HPDE6-E6E7 (cell line): ENCODE results near the gene CRELD1.

Source experiments
- DNase-seq: peaks from one replicate; pipeline ENCODE4 v3.0.0; 2011; ENCODE audit warnings: missing footprints; ENCODE audit errors: extremely low spot score

CRELD1 gene

DNA sequence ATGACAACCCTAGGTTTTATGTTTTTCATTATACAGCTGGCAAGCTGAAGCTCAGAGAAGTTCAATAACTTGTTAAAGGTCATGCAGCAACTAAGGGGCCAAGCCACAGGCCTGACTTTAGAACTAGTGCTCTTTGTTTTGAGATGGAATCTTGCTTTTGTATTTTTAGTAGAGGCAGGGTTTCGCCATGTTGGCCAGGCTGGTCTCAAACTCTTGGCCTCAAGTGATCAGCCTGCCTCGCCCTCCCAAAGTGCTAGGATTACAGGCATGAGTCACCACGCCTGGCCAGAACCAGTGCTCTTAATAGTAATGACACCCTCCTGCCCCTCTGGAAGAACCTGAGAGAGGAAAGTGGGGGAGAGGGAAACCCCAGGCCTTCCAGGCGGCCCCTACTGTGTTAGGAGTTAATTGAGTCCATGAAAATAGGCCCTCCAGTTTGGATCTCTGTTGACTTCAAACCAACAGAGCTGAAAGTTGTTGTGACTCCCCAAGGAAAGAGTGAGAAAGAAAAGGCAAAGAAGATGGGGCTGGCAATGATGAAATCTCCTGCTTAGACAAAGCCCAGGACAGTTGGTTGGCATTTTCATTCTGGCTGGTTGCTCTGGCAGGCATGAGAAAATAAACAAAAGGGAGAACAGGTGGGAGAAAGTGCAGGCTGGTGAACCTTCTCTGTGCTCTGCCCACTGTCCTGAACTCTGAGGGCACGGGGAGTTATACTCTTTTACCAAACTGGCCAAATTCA lies 22.1 kb downstream of the CRELD1 start:
- no peak for DNase-seq

DNA sequence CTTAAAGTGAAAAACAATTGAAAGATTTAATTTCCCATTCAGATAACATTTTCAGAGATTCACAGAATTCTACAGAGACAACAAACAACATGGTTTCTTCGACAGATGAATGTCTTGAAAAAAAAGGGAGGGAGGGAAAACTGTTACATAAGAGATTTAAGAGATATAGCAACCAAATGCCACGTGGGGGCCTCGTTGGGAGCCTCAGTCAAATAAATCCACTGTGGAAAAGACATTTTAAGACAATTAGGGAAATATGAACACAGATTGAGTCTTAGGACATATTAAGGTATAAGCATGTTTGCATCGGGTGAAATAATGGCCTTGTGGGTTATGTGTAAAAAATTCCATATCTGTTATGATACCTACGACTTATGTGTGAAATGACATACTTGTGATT lies 23.6 kb downstream of the CRELD1 start:
- no peak for DNase-seq

DNA sequence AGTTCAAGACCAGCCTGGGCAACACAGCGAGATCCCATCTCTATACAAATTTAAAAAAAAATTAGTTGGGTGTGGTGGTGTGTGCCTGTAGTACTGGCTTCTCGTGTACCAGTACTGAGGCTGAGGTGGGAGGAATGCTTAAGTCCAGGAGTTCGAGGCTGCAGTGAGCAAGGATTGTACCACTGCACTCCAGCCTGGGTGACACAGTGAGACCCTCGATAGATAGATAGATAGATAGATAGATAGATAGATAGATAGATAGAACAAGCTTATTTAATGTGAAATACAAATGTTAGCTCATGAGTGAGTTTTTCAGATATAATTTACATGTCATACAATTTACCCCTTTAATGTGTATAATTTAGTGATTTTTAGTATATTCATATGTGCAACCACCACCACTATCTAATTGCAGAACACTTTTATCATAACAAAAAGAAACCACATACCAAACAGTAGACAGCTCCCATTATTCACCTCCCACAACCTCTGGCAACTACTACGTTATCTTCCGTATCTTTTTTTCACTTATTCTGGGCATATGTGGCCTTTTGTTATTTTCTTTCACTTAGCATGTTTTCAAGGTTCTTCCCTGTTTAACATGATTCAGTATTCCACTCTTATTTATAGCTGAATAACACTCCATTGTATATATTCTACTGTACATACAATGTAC lies 31.7 kb downstream of the CRELD1 start:
- DNase-seq: no peak

DNA sequence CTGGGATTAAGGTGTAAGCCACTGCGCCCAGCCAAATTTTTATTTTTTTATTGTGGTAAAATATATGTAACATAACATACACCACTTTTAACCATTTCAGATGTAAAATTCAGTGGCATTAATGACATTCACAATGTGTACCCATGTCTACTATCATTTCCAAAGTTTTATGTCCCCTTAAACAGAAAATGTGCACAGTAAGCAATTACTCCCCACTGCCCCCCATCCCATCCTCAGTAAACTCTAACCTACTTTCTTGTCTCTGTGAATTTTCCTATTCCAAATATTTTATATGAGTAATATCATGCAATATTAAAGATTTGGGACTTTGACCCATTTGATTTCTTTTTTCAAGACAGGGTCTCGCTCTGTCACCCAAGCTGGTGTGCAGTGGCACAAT lies 33.2 kb downstream of the CRELD1 start:
- DNase-seq: no peak

DNA sequence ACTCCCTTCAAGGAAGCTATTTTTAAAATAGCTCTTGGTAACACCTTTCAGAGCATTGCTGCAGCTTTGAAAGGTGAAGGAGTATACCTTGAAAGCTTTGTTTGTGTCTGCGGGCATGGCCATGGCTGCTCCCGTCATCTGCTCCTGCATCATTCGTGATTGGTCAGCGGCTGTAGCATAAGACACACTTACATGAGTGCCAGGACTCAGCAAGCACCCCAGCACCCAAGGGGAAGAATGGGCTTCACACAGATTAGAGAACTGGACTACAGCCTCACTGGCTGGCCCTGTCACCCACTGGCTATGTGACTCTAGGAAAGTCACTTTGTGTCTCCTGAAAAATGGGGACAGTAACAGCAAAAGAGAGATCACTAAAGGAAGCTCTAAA lies 36.0 kb downstream of the CRELD1 start:
- DNase-seq: no peak

DNA sequence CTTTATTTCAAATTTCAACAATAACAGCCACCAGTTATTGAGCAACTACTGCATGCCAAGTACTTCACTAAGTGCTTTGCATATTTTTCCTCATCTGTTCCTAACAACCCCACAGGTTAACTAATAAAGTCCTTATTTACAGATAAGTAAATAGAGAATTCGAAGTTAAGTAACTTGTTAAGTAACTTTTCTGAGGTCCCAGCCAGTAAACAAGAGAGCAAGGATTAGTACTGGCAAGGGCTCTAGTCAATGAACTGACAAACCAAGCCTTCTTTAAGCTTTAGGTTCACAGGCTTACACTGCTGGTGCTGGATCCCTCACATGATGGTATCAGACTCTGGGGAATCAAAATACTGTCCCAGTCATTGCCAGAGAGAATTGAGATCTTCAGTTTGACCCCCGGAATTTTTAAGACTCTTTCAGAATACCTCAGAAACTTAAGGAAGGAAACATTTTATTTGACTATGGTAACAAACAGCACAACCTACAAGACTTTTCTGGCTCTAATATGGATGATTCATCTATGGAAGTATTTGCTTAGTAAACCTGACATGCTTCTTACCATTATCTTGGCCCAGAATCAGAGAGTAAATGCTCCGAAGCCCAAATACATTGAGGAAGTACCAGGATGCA lies 36.5 kb downstream of the CRELD1 start:
- DNase-seq: no peak

DNA sequence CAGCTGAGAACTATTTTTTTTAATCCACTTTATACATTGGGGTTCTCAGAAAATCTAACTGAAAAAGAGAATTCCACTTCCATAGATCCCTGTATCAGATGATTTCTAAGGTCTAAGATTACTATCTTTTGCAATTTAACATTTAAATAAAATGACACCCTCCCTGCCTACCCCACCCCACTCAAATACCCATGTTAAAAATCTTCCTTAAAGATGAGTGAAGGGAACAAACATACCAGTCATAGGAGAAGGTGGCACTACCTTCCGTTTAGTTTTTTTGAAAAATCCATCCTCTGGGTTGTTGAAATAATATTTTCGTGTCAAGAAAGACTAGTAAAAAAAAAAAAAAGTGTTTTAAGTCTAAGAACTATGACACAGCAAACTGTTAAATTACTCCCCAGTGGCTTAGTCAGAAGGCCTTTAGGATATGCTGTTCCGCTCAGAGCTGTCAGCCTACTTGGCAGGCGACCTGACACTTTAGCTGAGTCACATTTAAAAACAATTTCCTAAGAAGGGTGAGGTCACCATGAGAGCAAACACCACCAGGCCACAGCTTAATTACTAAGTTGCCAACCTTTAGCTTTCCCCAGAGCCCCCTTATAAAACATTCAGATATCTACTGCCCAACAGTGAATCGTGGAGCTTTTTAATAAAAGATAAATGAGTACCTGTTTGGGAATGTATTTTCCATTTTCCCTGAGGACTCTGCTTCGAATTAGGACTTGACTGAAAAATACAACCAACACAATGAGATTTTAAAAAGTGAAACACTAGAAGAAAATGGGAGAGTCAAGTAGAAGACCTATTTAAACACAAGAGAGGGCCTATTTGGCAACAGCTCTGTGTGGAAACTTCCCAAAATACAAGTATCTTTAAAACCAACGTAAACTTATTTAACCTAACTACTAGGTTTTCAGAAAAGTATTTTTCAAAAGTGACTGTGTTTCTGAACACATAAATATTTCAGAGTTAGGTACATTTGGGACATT lies 43.4 kb downstream of the CRELD1 start:
- DNase-seq: peak; percentile 56

DNA sequence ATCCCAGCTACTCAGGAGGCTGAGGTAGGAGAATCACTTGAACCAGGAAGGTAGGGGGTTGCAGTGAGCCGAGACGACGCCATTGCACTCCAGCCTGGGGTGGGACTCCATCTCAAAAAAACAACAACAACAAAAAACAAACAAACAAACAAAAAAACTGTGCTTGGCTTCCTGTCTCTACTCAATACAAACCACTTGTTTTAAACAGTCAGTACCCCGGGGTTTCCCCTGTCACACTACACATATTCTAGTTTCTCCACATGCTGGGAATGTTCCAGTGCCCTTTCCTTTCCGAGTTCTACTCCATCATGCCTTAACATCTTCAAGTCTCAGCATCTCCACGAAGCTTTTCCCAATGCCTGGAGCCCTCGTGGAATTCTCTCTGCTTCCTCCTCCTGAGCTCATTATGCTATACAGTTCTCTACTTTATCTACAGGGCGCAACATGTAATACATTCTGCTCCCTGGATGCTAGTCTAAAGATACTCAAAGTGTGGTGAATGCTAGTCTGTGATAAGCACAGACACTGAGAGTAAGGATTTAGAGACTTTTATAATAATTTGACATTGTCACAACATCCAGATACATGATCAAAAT lies 45.2 kb downstream of the CRELD1 start:
- DNase-seq: no peak

DNA sequence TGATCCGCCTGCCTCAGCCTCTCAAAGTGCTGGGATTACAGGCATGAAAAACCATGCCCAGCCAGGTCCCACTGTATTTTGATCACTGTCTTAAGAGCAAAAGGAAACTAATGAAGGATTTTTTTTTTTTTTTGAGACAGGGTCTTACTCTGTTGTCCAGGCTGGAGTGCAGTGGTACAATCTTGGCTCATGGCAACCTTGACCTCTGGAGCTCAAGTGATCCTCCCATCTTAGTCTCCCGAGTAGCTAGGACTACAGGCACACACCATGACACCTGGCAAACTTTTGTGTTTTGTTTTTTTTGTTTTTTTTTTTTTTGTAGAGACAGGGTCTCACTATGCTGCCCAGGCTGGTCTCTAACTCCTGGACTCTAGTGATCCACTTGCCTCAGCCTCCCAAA lies 46.6 kb downstream of the CRELD1 start:
- DNase-seq: no peak

DNA sequence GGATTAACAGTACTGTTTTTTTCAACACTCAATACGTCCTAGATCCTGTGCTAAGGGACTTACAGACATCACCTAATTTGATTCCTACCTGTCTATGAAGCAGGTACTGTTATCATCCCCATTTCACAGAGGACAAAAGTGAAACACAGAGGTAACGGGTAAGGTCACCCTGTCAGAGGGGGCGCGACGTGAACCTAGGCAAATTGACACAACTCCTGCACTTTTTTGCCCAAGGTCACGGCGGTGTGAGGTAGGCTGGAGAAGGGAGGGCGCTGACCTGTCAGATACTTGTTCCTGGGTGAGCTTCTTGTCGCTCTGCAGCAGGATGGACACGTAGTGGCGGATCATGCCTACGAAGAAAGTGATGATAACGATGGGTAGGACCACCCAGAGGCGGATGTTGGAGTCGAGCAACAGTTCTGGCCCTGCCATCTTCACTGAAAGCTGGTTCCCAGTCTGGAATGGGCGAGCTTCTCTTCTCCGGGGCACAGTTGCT lies 52.6 kb downstream of the CRELD1 start:
- DNase-seq: no peak

DNA sequence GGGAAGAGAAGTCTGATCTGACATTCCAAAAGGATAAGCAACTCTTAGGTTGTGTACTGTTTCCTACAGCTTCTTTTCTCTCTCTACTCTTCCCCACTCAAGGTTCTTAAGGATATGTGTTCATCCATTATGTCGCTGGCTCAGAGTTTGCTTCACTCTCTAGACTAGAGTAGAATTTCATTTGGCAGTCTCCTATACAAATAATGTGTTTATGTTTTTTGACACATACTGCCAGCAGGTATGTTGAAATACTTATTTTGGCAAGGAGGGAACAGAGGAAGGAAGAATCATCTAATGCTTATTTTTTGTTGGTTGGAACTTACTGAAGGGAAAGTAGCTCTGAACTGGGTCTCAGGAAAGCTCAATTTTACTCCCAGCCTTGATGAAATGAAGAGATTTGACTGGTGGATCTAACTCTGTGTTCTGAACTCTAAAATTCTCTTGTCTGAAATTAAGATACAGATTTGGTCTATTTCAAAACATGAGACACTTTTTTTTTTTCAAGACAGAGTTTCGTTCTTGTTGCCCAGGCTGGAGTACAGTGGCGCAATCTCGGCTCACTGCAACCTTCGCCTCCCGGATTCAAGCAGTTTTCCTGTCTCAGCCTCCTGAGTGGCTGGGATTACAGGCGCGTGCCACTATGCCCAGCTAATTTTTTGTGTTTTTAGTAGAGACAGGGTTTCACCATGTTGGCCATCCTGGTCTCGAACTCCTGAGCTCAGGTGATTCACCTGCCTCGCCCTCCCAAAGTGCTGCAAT lies 60.6 kb downstream of the CRELD1 start:
- DNase-seq: no peak
